Measurements from ENCODE around the gene HTT.

Gene HTT

GRCh38 chr4:3235581-3235980 is 161.1 kb downstream of the HTT start:
- DNase-seq (ENCODE audit: low read depth): no peak

GRCh38 chr4:3236326-3236878 is 161.9 kb downstream of the HTT start:
- DNase-seq (ENCODE audit: low read depth): no peak

GRCh38 chr4:3237266-3237665 is 162.8 kb downstream of the HTT start:
- no peak for DNase-seq (ENCODE audit: low read depth)

- DNase-seq (ENCODE audit: low read depth): no peak
These were observed 163.5 kb downstream of the HTT start for GRCh38 chr4:3237712-3238560.

GRCh38 chr4:3238721-3239120 is 164.2 kb downstream of the HTT start:
- no peak for DNase-seq (ENCODE audit: low read depth)

- DNase-seq (ENCODE audit: low read depth): no peak
These were observed 164.8 kb downstream of the HTT start for GRCh38 chr4:3239303-3239702.

- DNase-seq (ENCODE audit: low read depth): no peak
These were observed 165.8 kb downstream of the HTT start for GRCh38 chr4:3239998-3240920.

GRCh38 chr4:3240936-3241522 is 166.5 kb downstream of the HTT start:
- no peak for DNase-seq (ENCODE audit: low read depth)

GRCh38 chr4:3241898-3242524 is 167.5 kb downstream of the HTT start:
- no peak for DNase-seq (ENCODE audit: low read depth)

- no peak for DNase-seq (ENCODE audit: low read depth)
These were observed 168.8 kb downstream of the HTT start for GRCh38 chr4:3243136-3243780.

GRCh38 chr4:3244002-3244401 is 169.5 kb downstream of the HTT start:
- DNase-seq (ENCODE audit: low read depth): no peak

GRCh38 chr4:3244747-3245146 is 170.3 kb downstream of the HTT start:
- no peak for DNase-seq (ENCODE audit: low read depth)

GRCh38 chr4:3245676-3246075 is 171.2 kb downstream of the HTT start:
- DNase-seq (ENCODE audit: low read depth): no peak

GRCh38 chr4:3246458-3247398 is 172.2 kb downstream of the HTT start:
- no peak for DNase-seq (ENCODE audit: low read depth)

- no peak for DNase-seq (ENCODE audit: low read depth)
These were observed 173.1 kb downstream of the HTT start for GRCh38 chr4:3247399-3248177.

GRCh38 chr4:3248178-3248480 is 173.6 kb downstream of the HTT start:
- DNase-seq (ENCODE audit: low read depth): no peak

GRCh38 chr4:3248811-3249661 is 174.6 kb downstream of the HTT start, which contains the start of gene MSANTD1:
MSANTD1 (plus strand) TSS chr4:3249159; CDS start chr4:3249223, 64 bp downstream.
- DNase-seq (ENCODE audit: low read depth): no peak

GRCh38 chr4:3249711-3250437 is 175.4 kb downstream of the HTT start:
- DNase-seq (ENCODE audit: low read depth): no peak
